GM18520 (cell line): ENCODE data around the gene IAH1.

Experiments
- ATAC-seq: cut with Tn5 transposase; IDR thresholded peaks from one replicate; pipeline ENCODE4 v1.9.1; 2021; ENCODE audit not compliant: unreplicated experiment

Gene IAH1

GRCh38 chr2:9474361-9475057, at the start of gene IAH1:
Gene IAH1, plus strand, starts transcription at chr2:9474551. Its CDS starts 16 bp downstream, at chr2:9474567.
- peak; percentile 74 for ATAC-seq

GRCh38 chr2:9428965-9429577, 45.3 kb upstream of the IAH1 start:
- ATAC-seq, result no peak

GRCh38 chr2:9430316-9431293, 43.7 kb upstream of the IAH1 start:
- ATAC-seq, result no peak

GRCh38 chr2:9434489-9434888, 39.9 kb upstream of the IAH1 start:
- ATAC-seq, result no peak

GRCh38 chr2:9439536-9439935, 34.8 kb upstream of the IAH1 start:
- no peak for ATAC-seq

- ATAC-seq, result no peak
Measured at GRCh38 chr2:9440058-9440727, 34.2 kb upstream of the IAH1 start.

GRCh38 chr2:9441556-9441955, 32.8 kb upstream of the IAH1 start:
- ATAC-seq, result no peak

- ATAC-seq, result no peak
Measured at GRCh38 chr2:9443526-9443925, 30.8 kb upstream of the IAH1 start.

GRCh38 chr2:9445089-9445488, 29.3 kb upstream of the IAH1 start:
- no peak for ATAC-seq

GRCh38 chr2:9451231-9451630, 23.1 kb upstream of the IAH1 start:
- ATAC-seq, result no peak

- no peak for ATAC-seq
Measured at GRCh38 chr2:9460441-9461017, 13.8 kb upstream of the IAH1 start.

- ATAC-seq, result no peak
Measured at GRCh38 chr2:9461079-9461478, 13.3 kb upstream of the IAH1 start.

- ATAC-seq, result no peak
Measured at GRCh38 chr2:9462313-9462712, 12.0 kb upstream of the IAH1 start.

- no peak for ATAC-seq
Measured at GRCh38 chr2:9462886-9463697, 11.3 kb upstream of the IAH1 start.

- no peak for ATAC-seq
Measured at GRCh38 chr2:9463698-9464034, 10.7 kb upstream of the IAH1 start.

GRCh38 chr2:9465170-9465569, 9.2 kb upstream of the IAH1 start:
- ATAC-seq, result no peak

- no peak for ATAC-seq
Measured at GRCh38 chr2:9466147-9466683, 8.1 kb upstream of the IAH1 start.

- no peak for ATAC-seq
Measured at GRCh38 chr2:9467687-9468086, 6.7 kb upstream of the IAH1 start.

GRCh38 chr2:9471206-9471605, 3.1 kb upstream of the IAH1 start:
- ATAC-seq, result no peak

GRCh38 chr2:9472511-9472910, 1.8 kb upstream of the IAH1 start:
- no peak for ATAC-seq
